AG04449 (cell line): ENCODE results near the gene MAD2L2.

Source experiments
- CTCF ChIA-PET: fragments of 350-600 bp; formaldehyde crosslinking; extraction: SDS; loops from one replicate; lab custom pipeline; 2021; ENCODE audit warnings: antibody characterized with exemption; lab: Yijun Ruan, JAX
- POLR2A ChIA-PET: fragments of 400-600, 350-600 bp; formaldehyde crosslinking; extraction: SDS; loops from one replicate; lab custom pipeline; 2020; ENCODE audit warnings: antibody characterized with exemption, inconsistent platforms; lab: Yijun Ruan, JAX
- DNase-seq: peaks from one replicate; pipeline ENCODE4 v3.0.0-alpha.2; 2010; ENCODE audit warnings: low read depth, low spot score
- H3K4me3 ChIP-seq: 2 replicates; pipeline ENCODE4 v1.5.1; 2011; ENCODE audit warnings: low read depth, mild to moderate bottlenecking, control low read depth, low read length
- CTCF ChIP-seq: IDR thresholded peaks from one replicate; pipeline ENCODE4 v1.5.1; 2011; ENCODE audit warnings: mild to moderate bottlenecking, moderate library complexity, low read length, control low read depth, inconsistent platforms; ENCODE audit not compliant: insufficient read depth; ENCODE audit errors: missing control alignments

Gene MAD2L2

DNA sequence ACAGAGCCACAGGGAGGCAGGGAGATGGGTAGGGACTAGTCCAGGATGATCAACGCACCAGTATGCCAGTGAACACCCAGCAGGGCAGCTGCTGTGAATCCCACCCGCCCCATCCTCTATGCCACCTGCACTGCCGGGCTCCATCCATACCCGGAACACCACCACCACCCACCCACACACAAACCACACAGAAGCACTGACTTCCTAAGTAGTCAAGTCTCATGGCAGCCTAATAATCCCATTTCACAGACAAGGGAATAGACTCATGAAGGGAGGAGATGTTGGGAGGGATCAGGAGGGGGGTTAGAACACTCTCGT lies 16.9 kb upstream of the MAD2L2 start:
- TF ChIP-seq CTCF: no peak
- POLR2A ChIA-PET: no interaction called here
- CTCF ChIA-PET: interaction anchor here (1.1 to 1.7 kb wide), 2 partner anchors 21 to 34 kb away, joined by 4 to 7 read pairs; partner anchors contain the start of gene FBXO6
- DNase-seq: no peak
- no peak overlapping the region for H3K4me3 ChIP-seq

- no peak overlapping the region for H3K4me3 ChIP-seq
- DNase-seq: no peak
- TF ChIP-seq CTCF: no peak
- CTCF ChIA-PET: interaction anchor here (1.1 to 1.7 kb wide), 2 partner anchors 22 to 34 kb away, joined by 4 to 7 read pairs; partner anchors contain the start of gene FBXO6
- POLR2A ChIA-PET: no interaction called here
These were observed 16.4 kb upstream of the MAD2L2 start for GRCh38 chr1:11697188-11697892.

- no peak for DNase-seq
- no peak for TF ChIP-seq CTCF
- ChIA-PET CTCF (interaction anchor here (0.6 to 1.6 kb wide), 3 partner anchors 13 to 658 kb away, joined by 3 read pairs; no protein-coding TSS in a partner anchor), POLR2A (no interaction called here)
- H3K4me3 ChIP-seq: no peak overlapping the region
These were observed 14.9 kb upstream of the MAD2L2 start for GRCh38 chr1:11695861-11696260.

DNA sequence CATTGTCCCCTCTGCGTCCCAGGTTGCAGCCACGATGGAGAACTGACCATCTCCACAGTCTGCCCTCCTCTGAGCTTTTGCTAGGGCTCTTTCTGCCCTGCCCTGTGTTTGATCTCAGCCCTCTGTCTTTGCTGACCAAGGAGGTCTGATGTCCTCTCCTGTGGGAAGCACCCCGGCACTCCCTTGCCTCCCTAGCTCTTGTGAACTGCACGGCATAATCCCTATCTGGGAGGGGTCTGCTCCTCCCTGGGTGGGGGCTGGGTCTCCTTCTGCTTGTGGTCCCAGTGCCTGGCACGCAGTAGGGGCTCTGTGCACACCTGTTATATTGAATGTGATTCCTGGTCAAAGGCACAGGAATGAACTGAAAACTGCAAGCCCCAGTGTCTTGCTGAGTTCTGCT lies 13.0 kb upstream of the MAD2L2 start:
- DNase-seq: no peak
- POLR2A ChIA-PET: no interaction called here
- CTCF ChIA-PET: interaction anchor here (1.4 to 2.4 kb wide), 3 partner anchors 14 to 30 kb away, joined by 5 to 8 read pairs (median 7); partner anchors contain the start of gene FBXO6
- no peak for TF ChIP-seq CTCF
- no peak overlapping the region for H3K4me3 ChIP-seq

DNA sequence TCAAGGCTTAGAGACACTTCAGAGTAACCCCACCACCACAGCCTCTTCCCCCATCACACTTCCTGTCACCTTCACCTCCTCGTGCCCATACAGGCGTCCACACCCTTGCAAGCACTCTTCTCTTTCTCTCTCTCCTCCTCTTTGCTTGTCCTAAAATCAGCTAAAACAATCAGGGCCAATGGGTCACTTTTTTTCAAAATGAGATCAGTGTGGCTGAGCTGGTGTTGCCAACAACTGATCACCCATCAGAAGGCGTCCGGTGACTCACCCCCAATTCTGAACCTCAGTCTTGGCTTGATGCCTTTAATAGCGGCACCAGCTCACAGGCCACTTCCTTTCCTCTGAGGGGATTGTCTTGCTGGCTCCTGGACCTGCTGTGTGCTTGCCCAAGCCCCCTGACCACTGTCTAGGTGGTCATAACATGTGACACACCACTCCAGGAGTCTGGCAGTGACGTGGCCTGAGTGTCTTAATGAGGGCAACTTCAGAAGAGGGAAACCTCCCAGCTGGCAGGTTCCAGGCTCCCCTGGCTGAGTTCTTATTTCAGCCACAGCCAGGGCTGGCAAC lies 12.2 kb upstream of the MAD2L2 start:
- no peak overlapping the region for H3K4me3 ChIP-seq
- CTCF ChIA-PET: interaction anchor here (0.7 to 2.4 kb wide), 3 partner anchors 15 to 29 kb away, joined by 3 to 8 read pairs (median 5); partner anchors contain the start of gene FBXO6
- no peak for DNase-seq
- no peak for TF ChIP-seq CTCF
- POLR2A ChIA-PET: interaction anchor here (0.7 to 1.2 kb wide), 2 partner anchors 12 to 110 kb away, joined by 3 to 5 read pairs; no protein-coding TSS in a partner anchor

- POLR2A ChIA-PET: interaction anchor here (0.7 kb wide), 1 partner anchor 111 kb away, joined by 3 read pairs; no protein-coding TSS in a partner anchor
- no peak for DNase-seq
- TF ChIP-seq CTCF: no peak
- CTCF ChIA-PET: no interaction called here
- H3K4me3 ChIP-seq: no peak overlapping the region
These were observed 11.2 kb upstream of the MAD2L2 start for GRCh38 chr1:11691928-11692711.
